ENCODE results near the gene RALGAPA1.
"Not testable (repeated sequence)": the region's sequence is repeated elsewhere in the genome, so short reads cannot be mapped to it uniquely, and the experiment has no call there.

The RALGAPA1 gene

GRCh38 chr14:35628989-35629388 lies 180.1 kb downstream of the RALGAPA1 start:
- no peak for DNase-seq (ENCODE audit: low read depth in 2 of 2)

- not testable (repeated sequence) for DNase-seq (ENCODE audit: low read depth in 2 of 2)
These were observed 182.1 kb downstream of the RALGAPA1 start for GRCh38 chr14:35626947-35627346.

GRCh38 chr14:35621996-35622395 lies 187.1 kb downstream of the RALGAPA1 start:
- not testable (repeated sequence) for DNase-seq (ENCODE audit: low read depth in 2 of 2)

GRCh38 chr14:35619998-35620397 lies 189.1 kb downstream of the RALGAPA1 start:
- DNase-seq (ENCODE audit: low read depth in 2 of 2) = not testable (repeated sequence)

GRCh38 chr14:35619461-35619860 lies 189.6 kb downstream of the RALGAPA1 start:
- DNase-seq (ENCODE audit: low read depth in 2 of 2) = not testable (repeated sequence)

- DNase-seq (ENCODE audit: low read depth in 2 of 2) = no peak
These were observed 191.6 kb downstream of the RALGAPA1 start for GRCh38 chr14:35617500-35617899.

GRCh38 chr14:35607380-35607779 lies 201.7 kb downstream of the RALGAPA1 start:
- no peak for DNase-seq (ENCODE audit: low read depth in 2 of 2)

- DNase-seq (ENCODE audit: low read depth in 2 of 2) = no peak
These were observed 208.8 kb downstream of the RALGAPA1 start for GRCh38 chr14:35600253-35600652.

GRCh38 chr14:35594616-35595015 lies 214.5 kb downstream of the RALGAPA1 start:
- DNase-seq (ENCODE audit: low read depth in 2 of 2) = no peak

GRCh38 chr14:35587373-35587772 lies 221.7 kb downstream of the RALGAPA1 start:
- not testable (repeated sequence) for DNase-seq (ENCODE audit: low read depth in 2 of 2)

- no peak for DNase-seq (ENCODE audit: low read depth in 2 of 2)
These were observed 230.5 kb downstream of the RALGAPA1 start for GRCh38 chr14:35578639-35579038.

GRCh38 chr14:35578135-35578534 lies 231.0 kb downstream of the RALGAPA1 start:
- no peak for DNase-seq (ENCODE audit: low read depth in 2 of 2)

GRCh38 chr14:35576856-35577255 lies 232.2 kb downstream of the RALGAPA1 start:
- DNase-seq (ENCODE audit: low read depth in 2 of 2) = no peak

GRCh38 chr14:35576260-35576659 lies 232.8 kb downstream of the RALGAPA1 start:
- DNase-seq (ENCODE audit: low read depth in 2 of 2) = no peak

- DNase-seq (ENCODE audit: low read depth in 2 of 2) = no peak
These were observed 235.2 kb downstream of the RALGAPA1 start for GRCh38 chr14:35573911-35574310.

GRCh38 chr14:35571598-35571997 lies 237.5 kb downstream of the RALGAPA1 start:
- no peak for DNase-seq (ENCODE audit: low read depth in 2 of 2)

- DNase-seq (ENCODE audit: low read depth in 2 of 2) = no peak
These were observed 243.1 kb downstream of the RALGAPA1 start for GRCh38 chr14:35565871-35566464.

- no peak for DNase-seq (ENCODE audit: low read depth in 2 of 2)
These were observed 250.4 kb downstream of the RALGAPA1 start for GRCh38 chr14:35558680-35559079.

- no peak for DNase-seq (ENCODE audit: low read depth in 2 of 2)
These were observed 251.8 kb downstream of the RALGAPA1 start for GRCh38 chr14:35557221-35557747.

GRCh38 chr14:35556548-35556947 lies 252.5 kb downstream of the RALGAPA1 start:
- no peak for DNase-seq (ENCODE audit: low read depth in 2 of 2)

- DNase-seq (ENCODE audit: low read depth in 2 of 2) = no peak
These were observed 255.3 kb downstream of the RALGAPA1 start for GRCh38 chr14:35553808-35554207.

- no peak for DNase-seq (ENCODE audit: low read depth in 2 of 2)
These were observed 258.0 kb downstream of the RALGAPA1 start for GRCh38 chr14:35551081-35551480.

GRCh38 chr14:35549551-35549950 lies 259.5 kb downstream of the RALGAPA1 start:
- no peak for DNase-seq (ENCODE audit: low read depth in 2 of 2)

- no peak for DNase-seq (ENCODE audit: low read depth in 2 of 2)
These were observed 266.1 kb downstream of the RALGAPA1 start for GRCh38 chr14:35543006-35543405.
